Parathyroid adenoma (tissue), 2 donors: ENCODE data around the gene TAF8.

Source experiments
- H2AFZ ChIP-seq: fragments of 300-600 bp; sonication (generic); one replicate; pipeline ENCODE4 v1.7.0; 2017; ENCODE audit warnings: antibody characterized with exemption, mild to moderate bottlenecking
- H3K27ac ChIP-seq: fragments of 300-600 bp; sonication (generic); one replicate; pipeline ENCODE4 v1.7.0; 2017
- H3K27me3 ChIP-seq: fragments of 300-600 bp; sonication (generic); one replicate; pipeline ENCODE4 v1.7.0; 2017; ENCODE audit warnings: low read length; ENCODE audit not compliant: control insufficient read depth, insufficient read depth
- H3K36me3 ChIP-seq: fragments of 300-600 bp; sonication (generic); one replicate; pipeline ENCODE4 v1.7.0; 2017; ENCODE audit warnings: low read length; ENCODE audit not compliant: control insufficient read depth, insufficient read depth
- H3K4me1 ChIP-seq: fragments of 300-600 bp; sonication (generic); one replicate; pipeline ENCODE4 v1.7.0; 2017; ENCODE audit warnings: control low read depth
- H3K4me2 ChIP-seq: fragments of 300-600 bp; sonication (generic); one replicate; pipeline ENCODE4 v1.7.0; 2017; ENCODE audit warnings: low read length
- H3K4me3 ChIP-seq: fragments of 300-600 bp; sonication (generic); one replicate; pipeline ENCODE4 v1.7.0; 2017; ENCODE audit warnings: low read depth, low read length
- H3K79me2 ChIP-seq: fragments of 300-600 bp; sonication (generic); one replicate; pipeline ENCODE4 v1.7.0; 2017; ENCODE audit warnings: control low read depth
- H3K9ac ChIP-seq: fragments of 300-600 bp; sonication (generic); one replicate; pipeline ENCODE4 v1.7.0; 2017; ENCODE audit warnings: mild to moderate bottlenecking
- H3K9me3 ChIP-seq: fragments of 300-600 bp; sonication (generic); one replicate; pipeline ENCODE4 v1.7.0; 2017; ENCODE audit warnings: low read length; ENCODE audit not compliant: control insufficient read depth
- CTCF ChIP-seq: fragments of 300-600 bp; sonication (generic); IDR thresholded peaks from one replicate; pipeline ENCODE4 v1.7.0; 2017; ENCODE audit warnings: antibody characterized with exemption, mild to moderate bottlenecking
- donor health status: primary hyperparathyroidism.

The TAF8 gene

GRCh38 chr6:42025066-42025844, 25.1 kb upstream of the TAF8 start:
- Histone ChIP-seq H3K79me2 (peaks cover 3% of the 10 kb centered on the region), H3K27ac (no peak overlapping the region), H3K4me1 (no peaks in the 10 kb centered on the region), H2AFZ (no peak overlapping the region), H3K9ac (no peak overlapping the region), H3K4me2 (no peak overlapping the region), H3K36me3 (no peaks in the 10 kb centered on the region), H3K27me3 (no peaks in the 10 kb centered on the region), H3K4me3 (no peak overlapping the region), H3K9me3 (no peaks in the 10 kb centered on the region)
- no peak for TF ChIP-seq CTCF

- no peak overlapping the region for H2AFZ ChIP-seq
- no peak overlapping the region for H3K4me3 ChIP-seq
- H3K27ac ChIP-seq = no peak overlapping the region
Observed at GRCh38 chr6:42025845-42026243, 24.5 kb upstream of the TAF8 start.

GRCh38 chr6:42026540-42026939, 23.8 kb upstream of the TAF8 start:
- H3K27me3 ChIP-seq = no peaks in the 10 kb centered on the region
- H3K4me3 ChIP-seq = no peak overlapping the region
- no peak overlapping the region for H3K9ac ChIP-seq
- peaks cover 3% of the 10 kb centered on the region for H3K79me2 ChIP-seq
- H3K27ac ChIP-seq = no peak overlapping the region
- H3K4me2 ChIP-seq = no peak overlapping the region
- no peak for TF ChIP-seq CTCF
- H3K4me1 ChIP-seq = no peaks in the 10 kb centered on the region
- H3K9me3 ChIP-seq = no peaks in the 10 kb centered on the region
- no peak overlapping the region for H2AFZ ChIP-seq
- no peaks in the 10 kb centered on the region for H3K36me3 ChIP-seq

More at GRCh38 chr6:42025845-42026243, 24.5 kb upstream of the TAF8 start:
- no peak overlapping the region for H3K4me2 ChIP-seq
- no peak for TF ChIP-seq CTCF
- H3K27me3 ChIP-seq = no peaks in the 10 kb centered on the region
- H3K9ac ChIP-seq = no peak overlapping the region
- no peaks in the 10 kb centered on the region for H3K9me3 ChIP-seq
- peaks cover 3% of the 10 kb centered on the region for H3K79me2 ChIP-seq
- H3K36me3 ChIP-seq = no peaks in the 10 kb centered on the region
- H3K4me1 ChIP-seq = no peaks in the 10 kb centered on the region

- Histone ChIP-seq H3K4me2 (no peak overlapping the region), H3K9ac (no peak overlapping the region), H3K79me2 (peaks cover 3% of the 10 kb centered on the region), H3K4me3 (no peak overlapping the region), H3K4me1 (no peaks in the 10 kb centered on the region), H3K27me3 (no peaks in the 10 kb centered on the region), H3K36me3 (no peaks in the 10 kb centered on the region), H2AFZ (no peak overlapping the region), H3K27ac (no peak overlapping the region), H3K9me3 (no peaks in the 10 kb centered on the region)
- TF ChIP-seq CTCF = no peak
Observed at GRCh38 chr6:42028234-42029061, 21.9 kb upstream of the TAF8 start.
